ENCODE data around the gene SPATS2.

DNA sequence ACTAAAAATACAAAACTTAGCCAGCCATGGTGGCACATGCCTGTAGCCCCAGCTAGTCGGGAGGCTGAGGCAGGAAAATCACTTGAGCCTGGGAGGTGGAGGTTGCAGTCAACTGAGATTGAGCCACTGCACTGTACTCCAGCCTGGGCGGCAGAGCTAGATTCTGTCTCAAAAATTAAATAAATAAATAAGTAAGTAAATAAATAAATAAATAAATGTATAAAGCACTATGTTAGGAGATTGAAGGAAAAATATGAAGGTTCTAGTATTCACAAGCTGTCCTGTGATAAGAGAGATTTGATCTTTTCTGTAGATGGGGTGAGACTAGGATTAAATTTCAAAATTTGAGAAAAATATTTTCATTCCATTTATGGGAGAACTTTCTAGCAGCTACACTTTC is 14.9 kb upstream of the SPATS2 start:
- TF ChIP-seq TAF1 (IDR thresholded peaks at IDR 0.05; ENCODE audit: borderline replicate concordance, insufficient read depth, low read length) = no peak
- no peak for TF ChIP-seq POLR2AphosphoS5 (IDR thresholded peaks at IDR 0.05; ENCODE audit: low read depth, low read length)
- TF ChIP-seq REST (IDR thresholded peaks at IDR 0.05; ENCODE audit: insufficient read depth in 1 of 2, low read depth in 2 of 2, low read length in 2 of 2) = no peak

All from PFSK-1 (cell line).